Neural crest cell (in vitro differentiated cells): ENCODE measurements around the gene CLHC1. TPM values are rescaled to one million over a fixed set of nuclear protein-coding genes. Genes with fewer than 3 reads are reported as not detected.
"Not testable (repeated sequence)": the region's sequence is repeated elsewhere in the genome, so short reads cannot be mapped to it uniquely, and the experiment has no call there.

Source experiments
- DNase-seq: peaks from one replicate; pipeline ENCODE4 v3.0.0; 2021; ENCODE audit warnings: low read depth, mixed read lengths, low spot score
- H3K27ac Mint-ChIP-seq: one replicate; pipeline ENCODE4 v1.8.0; 2021; ENCODE audit warnings: mild to moderate bottlenecking, mixed read lengths; ENCODE audit not compliant: unreplicated experiment
- H3K27me3 Mint-ChIP-seq: 2 replicates; pipeline ENCODE4 v1.8.0; 2021; ENCODE audit warnings: low read depth, mild to moderate bottlenecking, mixed read lengths
- H3K36me3 Mint-ChIP-seq: 2 replicates; pipeline ENCODE4 v1.8.0; 2021; ENCODE audit warnings: low read depth, mild to moderate bottlenecking, mixed read lengths
- H3K4me1 Mint-ChIP-seq: 2 replicates; pipeline ENCODE4 v1.8.0; 2021; ENCODE audit warnings: mixed read lengths
- H3K4me3 Mint-ChIP-seq: one replicate; pipeline ENCODE4 v1.8.0; 2021; ENCODE audit warnings: mild to moderate bottlenecking, mixed read lengths
- H3K9me3 Mint-ChIP-seq: 2 replicates; pipeline ENCODE4 v1.8.0; 2021; ENCODE audit warnings: mixed read lengths
- total RNA-seq: library from RNA; stranded (reverse); gene quantifications from 2 replicates; pipeline ENCODE4 v1.2.1, GENCODE V29; 2021
- TF ChIP-seq, protein P1 (sequence below): fragments of 200-600 bp; sonication (generic); conservative IDR thresholded peaks from 2 replicates; pipeline ENCODE4 v1.5.0; 2021; ENCODE audit warnings: antibody characterized with exemption, mild to moderate bottlenecking

Gene CLHC1
- total RNA-seq, 1 donor from 2014 or later = 22.5 TPM

DNA sequence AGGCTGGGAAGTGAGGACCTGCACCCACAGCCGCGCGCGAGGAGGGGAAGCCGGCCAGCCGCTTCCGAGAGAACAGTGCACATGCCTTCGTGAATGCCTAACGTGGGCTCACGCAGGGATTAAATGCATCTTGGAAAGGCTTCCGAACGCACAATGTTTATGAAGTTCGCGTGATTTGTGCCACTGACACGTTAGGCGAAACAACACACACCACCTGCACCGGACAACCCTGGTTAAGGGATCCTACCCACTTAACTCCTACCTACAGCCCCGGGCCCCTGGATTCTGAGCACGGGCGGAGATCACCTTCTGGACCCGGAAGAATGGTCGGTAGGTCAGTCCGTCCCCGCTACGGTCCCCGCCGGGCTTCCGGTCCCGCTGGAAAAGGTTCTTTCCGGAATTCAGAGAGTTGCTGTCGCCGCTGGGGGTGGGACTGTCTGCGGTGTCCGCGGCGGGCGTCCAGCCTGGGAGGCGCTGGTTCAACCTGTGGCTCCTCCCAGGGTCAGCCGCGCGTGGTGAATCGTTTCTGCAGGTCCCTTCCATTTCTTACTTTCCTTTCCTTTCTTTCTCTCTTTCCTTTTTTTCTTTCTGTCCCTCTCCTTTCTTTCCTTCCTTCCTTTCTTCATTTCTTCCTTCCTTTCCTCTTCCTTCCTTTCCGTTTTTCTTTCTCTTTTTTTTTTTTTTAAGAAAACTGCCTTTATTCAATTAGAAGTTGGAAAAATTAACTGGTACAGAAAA lies 37.0 kb upstream of the CLHC1 start, which contains the start of gene MTIF2:
Gene MTIF2 (minus strand): TSS at position 325 of the 738 bp plus-strand sequence. CDS start 5,373 bp downstream, outside the sequence.
- no peaks in the 10 kb centered on the region for H3K36me3 Mint-ChIP-seq
- H3K27ac Mint-ChIP-seq = peak within 1 kb of the TSS; percentile 94
- peak within 1 kb of the TSS; percentile 96 for H3K4me3 Mint-ChIP-seq
- DNase-seq = peak; percentile 92
- H3K9me3 Mint-ChIP-seq = no peaks in the 10 kb centered on the region
- TF ChIP-seq, protein P1, sequence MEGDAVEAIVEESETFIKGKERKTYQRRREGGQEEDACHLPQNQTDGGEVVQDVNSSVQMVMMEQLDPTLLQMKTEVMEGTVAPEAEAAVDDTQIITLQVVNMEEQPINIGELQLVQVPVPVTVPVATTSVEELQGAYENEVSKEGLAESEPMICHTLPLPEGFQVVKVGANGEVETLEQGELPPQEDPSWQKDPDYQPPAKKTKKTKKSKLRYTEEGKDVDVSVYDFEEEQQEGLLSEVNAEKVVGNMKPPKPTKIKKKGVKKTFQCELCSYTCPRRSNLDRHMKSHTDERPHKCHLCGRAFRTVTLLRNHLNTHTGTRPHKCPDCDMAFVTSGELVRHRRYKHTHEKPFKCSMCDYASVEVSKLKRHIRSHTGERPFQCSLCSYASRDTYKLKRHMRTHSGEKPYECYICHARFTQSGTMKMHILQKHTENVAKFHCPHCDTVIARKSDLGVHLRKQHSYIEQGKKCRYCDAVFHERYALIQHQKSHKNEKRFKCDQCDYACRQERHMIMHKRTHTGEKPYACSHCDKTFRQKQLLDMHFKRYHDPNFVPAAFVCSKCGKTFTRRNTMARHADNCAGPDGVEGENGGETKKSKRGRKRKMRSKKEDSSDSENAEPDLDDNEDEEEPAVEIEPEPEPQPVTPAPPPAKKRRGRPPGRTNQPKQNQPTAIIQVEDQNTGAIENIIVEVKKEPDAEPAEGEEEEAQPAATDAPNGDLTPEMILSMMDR = peak; percentile 19
- H3K4me1 Mint-ChIP-seq = peaks cover 19% of the 10 kb centered on the region
- H3K27me3 Mint-ChIP-seq = no peaks in the 10 kb centered on the region

DNA sequence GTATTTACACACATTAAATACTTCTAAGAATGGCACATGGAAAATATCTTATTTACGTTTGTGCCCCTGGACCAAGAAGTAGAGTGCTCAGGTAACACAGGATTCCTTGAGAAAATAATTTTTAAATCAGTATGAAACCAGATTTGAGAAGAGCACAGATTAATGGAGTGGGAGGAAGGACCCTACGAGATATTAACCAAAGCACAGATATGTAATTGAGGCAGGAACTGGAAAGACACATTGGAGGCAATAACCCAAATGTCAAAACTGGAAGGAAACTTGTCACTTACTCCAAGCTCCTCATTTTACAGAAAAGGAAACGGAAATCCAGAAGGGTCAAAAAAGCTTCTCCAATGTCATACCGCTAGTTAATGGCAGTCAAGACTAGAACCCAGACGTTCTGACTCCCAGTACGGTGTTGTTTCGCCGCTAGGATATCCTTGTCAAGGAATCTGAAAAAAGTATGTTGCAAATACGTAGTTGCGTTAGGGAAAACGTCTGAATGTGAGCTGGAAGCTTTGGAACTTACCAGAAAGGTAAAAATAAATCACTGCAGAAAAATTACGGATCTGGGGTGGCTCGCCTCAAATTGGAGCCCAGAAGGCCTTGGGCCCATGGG lies 36.3 kb upstream of the CLHC1 start:
- no peak for DNase-seq
- TF ChIP-seq, protein P1 = no peak
- Mint-ChIP-seq H3K9me3 (no peaks in the 10 kb centered on the region), H3K4me3 (peak overlapping the region; percentile 96), H3K4me1 (peaks cover 19% of the 10 kb centered on the region), H3K36me3 (no peaks in the 10 kb centered on the region), H3K27me3 (no peaks in the 10 kb centered on the region), H3K27ac (peak overlapping the region; percentile 94)

- not testable (repeated sequence) for H3K9me3 Mint-ChIP-seq, H3K27me3 Mint-ChIP-seq, H3K27ac Mint-ChIP-seq, H3K36me3 Mint-ChIP-seq, DNase-seq, H3K4me3 Mint-ChIP-seq, H3K4me1 Mint-ChIP-seq
These were observed 27.5 kb upstream of the CLHC1 start for GRCh38 chr2:55259586-55259985.

DNA sequence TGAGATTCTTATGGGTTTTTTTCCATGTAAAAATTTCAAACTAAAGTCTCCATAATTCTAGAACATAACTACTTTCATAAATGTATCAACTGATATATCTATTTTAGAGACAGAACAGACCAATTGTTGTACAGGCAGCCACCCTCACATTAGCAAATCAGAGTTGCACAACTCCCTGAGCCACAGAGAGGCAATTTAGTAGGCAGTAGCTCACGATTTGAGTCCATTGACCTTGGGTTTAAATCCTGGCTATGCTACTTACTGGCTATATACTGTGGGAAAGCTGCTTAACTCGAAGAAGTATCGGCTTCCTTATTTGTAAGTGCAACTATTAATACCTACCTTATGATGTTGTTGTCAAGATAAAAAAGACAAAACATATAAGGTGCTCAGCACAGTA lies 20.7 kb upstream of the CLHC1 start:
- no peak for DNase-seq
- Mint-ChIP-seq H3K4me1 (no peaks in the 10 kb centered on the region), H3K36me3 (peaks cover 4% of the 10 kb centered on the region), H3K27ac (no peak overlapping the region), H3K4me3 (no peak overlapping the region), H3K9me3 (no peaks in the 10 kb centered on the region), H3K27me3 (no peaks in the 10 kb centered on the region)
- TF ChIP-seq, protein P1 = no peak

DNA sequence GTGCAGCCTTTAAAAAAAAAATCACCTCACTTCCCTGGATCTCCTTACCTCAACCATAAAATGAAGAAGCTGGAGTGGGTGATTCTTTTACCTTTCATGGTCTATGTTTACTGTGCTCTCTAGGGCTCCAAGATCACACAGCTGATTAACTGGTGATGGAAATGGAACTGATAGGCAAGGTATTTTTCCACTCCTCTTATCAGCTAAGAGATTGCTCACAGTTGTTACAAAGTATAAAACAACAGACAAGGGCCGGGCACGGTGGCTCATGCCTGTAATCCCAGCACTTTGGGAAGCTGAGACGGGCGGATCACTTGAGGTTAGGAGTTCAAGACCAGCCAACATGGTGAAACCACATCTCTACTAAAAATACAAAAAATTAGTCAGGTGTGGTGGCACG lies 14.9 kb upstream of the CLHC1 start:
- TF ChIP-seq, protein P1 = no peak
- Mint-ChIP-seq H3K36me3 (peaks cover 4% of the 10 kb centered on the region), H3K27ac (no peak overlapping the region), H3K27me3 (no peaks in the 10 kb centered on the region), H3K4me1 (no peaks in the 10 kb centered on the region), H3K9me3 (no peaks in the 10 kb centered on the region), H3K4me3 (no peak overlapping the region)
- no peak for DNase-seq

GRCh38 chr2:55245411-55245810 lies 13.3 kb upstream of the CLHC1 start:
- Mint-ChIP-seq H3K27ac (peak overlapping the region; percentile 89), H3K27me3 (no peaks in the 10 kb centered on the region), H3K9me3 (no peaks in the 10 kb centered on the region), H3K36me3 (peaks cover 4% of the 10 kb centered on the region), H3K4me3 (no peak overlapping the region), H3K4me1 (no peaks in the 10 kb centered on the region)
- DNase-seq = no peak
- TF ChIP-seq, protein P1 = no peak
